Activated CD8-positive, alpha-beta T cell treated with anti-CD3 and anti-CD28 coated beads for 36 hours (primary cell): ENCODE data around the gene ECPAS. TPM values are rescaled to one million over a fixed set of nuclear protein-coding genes. Genes with fewer than 3 reads are reported as not detected.

Experiments
- ATAC-seq: fragments of 200-7000 bp; cut with Tn5 transposase; one replicate; pipeline ENCODE4 v1.10.0; 2021; ENCODE audit warnings: mild to moderate bottlenecking, moderate library complexity
- CTCF ChIA-PET: fragments of 350-600 bp; sonication (Branson Sonifier 250); formaldehyde crosslinking; loops from one replicate; lab custom pipeline; 2021; ENCODE audit warnings: antibody characterized with exemption; lab: Charles Lee
- POLR2A ChIA-PET: fragments of 350-600 bp; sonication (Branson Sonifier 250); formaldehyde crosslinking; loops from one replicate; lab custom pipeline; 2021; ENCODE audit warnings: antibody characterized with exemption; lab: Charles Lee
- DNase-seq: peaks from one replicate; pipeline ENCODE4 v3.0.0-alpha.2; 2020
- H3K27ac Mint-ChIP-seq: one replicate; pipeline ENCODE4 v1.8.0; 2021; ENCODE audit warnings: mild to moderate bottlenecking, mixed read lengths
- H3K27me3 Mint-ChIP-seq: one replicate; pipeline ENCODE4 v1.8.0; 2021; ENCODE audit warnings: mixed read lengths
- H3K36me3 Mint-ChIP-seq: one replicate; pipeline ENCODE4 v1.8.0; 2021; ENCODE audit warnings: low read depth, mixed read lengths
- H3K4me1 Mint-ChIP-seq: one replicate; pipeline ENCODE4 v1.8.0; 2021; ENCODE audit warnings: low read depth, mixed read lengths
- H3K4me3 Mint-ChIP-seq: one replicate; pipeline ENCODE4 v1.8.0; 2021; ENCODE audit warnings: mild to moderate bottlenecking, moderate library complexity, mixed read lengths
- H3K9me3 Mint-ChIP-seq: one replicate; pipeline ENCODE4 v1.8.0; 2021; ENCODE audit warnings: mixed read lengths
- intact Hi-C: fragments of 100-400 bp; cut with micrococcal nuclease; formaldehyde crosslinking; loops from one replicate; pipeline ENCODE4 v1.10.0; 2022
- total RNA-seq, 2 experiments: library from RNA; stranded (reverse); gene quantifications; one replicate each; pipeline ENCODE4 v1.2.3, GENCODE V29; 2021
- TF ChIP-seq, protein P1 (sequence below): fragments of 200-600 bp; IDR thresholded peaks from one replicate; pipeline ENCODE4 v1.8.0; 2022; ENCODE audit warnings: antibody characterized with exemption, mild to moderate bottlenecking

The ECPAS gene
- total RNA-seq, 2 experiments from 2014 or later: 71.6 to 79.6 TPM

- peaks cover 16% of the 10 kb centered on the region for H3K36me3 Mint-ChIP-seq
- peaks cover 11% of the 10 kb centered on the region for H3K9me3 Mint-ChIP-seq
- peak; percentile 56 for ATAC-seq
- no peak for DNase-seq
- H3K27me3 Mint-ChIP-seq: no peaks in the 10 kb centered on the region
- H3K27ac Mint-ChIP-seq: no peak overlapping the region
- POLR2A ChIA-PET: no interaction called here
- no peak overlapping the region for H3K4me3 Mint-ChIP-seq
- intact Hi-C loops: no loop called here
- TF ChIP-seq, protein P1, sequence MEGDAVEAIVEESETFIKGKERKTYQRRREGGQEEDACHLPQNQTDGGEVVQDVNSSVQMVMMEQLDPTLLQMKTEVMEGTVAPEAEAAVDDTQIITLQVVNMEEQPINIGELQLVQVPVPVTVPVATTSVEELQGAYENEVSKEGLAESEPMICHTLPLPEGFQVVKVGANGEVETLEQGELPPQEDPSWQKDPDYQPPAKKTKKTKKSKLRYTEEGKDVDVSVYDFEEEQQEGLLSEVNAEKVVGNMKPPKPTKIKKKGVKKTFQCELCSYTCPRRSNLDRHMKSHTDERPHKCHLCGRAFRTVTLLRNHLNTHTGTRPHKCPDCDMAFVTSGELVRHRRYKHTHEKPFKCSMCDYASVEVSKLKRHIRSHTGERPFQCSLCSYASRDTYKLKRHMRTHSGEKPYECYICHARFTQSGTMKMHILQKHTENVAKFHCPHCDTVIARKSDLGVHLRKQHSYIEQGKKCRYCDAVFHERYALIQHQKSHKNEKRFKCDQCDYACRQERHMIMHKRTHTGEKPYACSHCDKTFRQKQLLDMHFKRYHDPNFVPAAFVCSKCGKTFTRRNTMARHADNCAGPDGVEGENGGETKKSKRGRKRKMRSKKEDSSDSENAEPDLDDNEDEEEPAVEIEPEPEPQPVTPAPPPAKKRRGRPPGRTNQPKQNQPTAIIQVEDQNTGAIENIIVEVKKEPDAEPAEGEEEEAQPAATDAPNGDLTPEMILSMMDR: no peak
- H3K4me1 Mint-ChIP-seq: peaks cover 53% of the 10 kb centered on the region
- CTCF ChIA-PET: no interaction called here
These were observed 25.8 kb downstream of the ECPAS start for GRCh38 chr9:111458139-111459009.

- TF ChIP-seq, protein P1: no peak
- Mint-ChIP-seq H3K36me3 (peaks cover 2% of the 10 kb centered on the region), H3K4me3 (no peak overlapping the region), H3K27ac (no peak overlapping the region), H3K9me3 (peaks cover 2% of the 10 kb centered on the region), H3K27me3 (no peaks in the 10 kb centered on the region), H3K4me1 (peaks cover 54% of the 10 kb centered on the region)
- intact Hi-C loops: no loop called here
- ChIA-PET CTCF (no interaction called here), POLR2A (no interaction called here)
- no peak for DNase-seq
- ATAC-seq: no peak
These were observed 27.7 kb downstream of the ECPAS start for GRCh38 chr9:111456529-111456928.

GRCh38 chr9:111455638-111456037 is 28.5 kb downstream of the ECPAS start:
- no peak overlapping the region for H3K4me3 Mint-ChIP-seq
- ATAC-seq: no peak
- POLR2A ChIA-PET: no interaction called here

DNA sequence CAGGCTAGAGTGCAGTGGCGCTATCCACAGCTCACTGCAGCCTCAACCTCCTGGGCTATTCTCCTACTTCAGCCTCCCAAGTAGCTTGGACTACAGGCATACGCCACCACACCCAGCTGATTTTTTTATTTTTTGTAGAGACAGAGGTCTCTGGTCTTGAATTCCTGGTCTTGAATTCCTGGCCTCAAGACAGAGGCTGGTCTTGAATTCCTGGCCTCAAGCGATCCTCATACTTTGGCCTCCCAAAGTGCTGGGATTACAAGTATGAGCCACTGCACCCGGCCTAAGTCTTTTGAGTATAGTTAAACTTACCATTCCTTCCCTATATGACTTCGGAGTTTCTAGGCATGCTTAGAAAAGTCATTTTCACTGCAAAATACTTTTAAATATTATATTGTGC is 29.4 kb downstream of the ECPAS start:
- Mint-ChIP-seq H3K27ac (no peak overlapping the region), H3K4me3 (no peak overlapping the region), H3K36me3 (peaks cover 6% of the 10 kb centered on the region), H3K9me3 (no peaks in the 10 kb centered on the region), H3K27me3 (no peaks in the 10 kb centered on the region), H3K4me1 (peaks cover 52% of the 10 kb centered on the region)
- ChIA-PET CTCF (no interaction called here), POLR2A (no interaction called here)
- TF ChIP-seq, protein P1: no peak
- intact Hi-C loops: no loop called here
- no peak for DNase-seq
- ATAC-seq: no peak

More at GRCh38 chr9:111455638-111456037, 28.5 kb downstream of the ECPAS start:
- CTCF ChIA-PET: no interaction called here
- intact Hi-C loops: no loop called here
- H3K27ac Mint-ChIP-seq: no peak overlapping the region
- DNase-seq: no peak
- H3K4me1 Mint-ChIP-seq: peaks cover 54% of the 10 kb centered on the region
- no peaks in the 10 kb centered on the region for H3K27me3 Mint-ChIP-seq
- peaks cover 3% of the 10 kb centered on the region for H3K36me3 Mint-ChIP-seq
- H3K9me3 Mint-ChIP-seq: no peaks in the 10 kb centered on the region
- TF ChIP-seq, protein P1: no peak

DNA sequence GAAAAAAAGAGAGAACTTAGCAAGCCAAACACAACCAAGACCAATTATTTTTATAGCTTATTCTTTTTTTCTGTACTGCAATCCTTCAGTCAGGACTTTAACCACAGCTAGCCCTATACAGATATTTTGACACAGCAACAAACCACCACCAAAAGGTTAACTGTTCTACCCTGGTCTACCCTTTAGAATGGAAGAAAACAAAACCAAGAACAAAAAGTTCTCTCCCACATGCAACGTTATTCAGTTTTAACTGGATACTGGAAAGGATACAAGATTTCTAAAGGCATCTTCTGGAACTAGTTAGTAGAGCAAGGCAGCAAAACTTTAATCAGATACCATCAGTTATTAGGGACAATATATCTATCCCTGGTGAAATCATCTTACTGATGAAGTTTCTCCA is 32.6 kb downstream of the ECPAS start:
- Mint-ChIP-seq H3K36me3 (peaks cover 15% of the 10 kb centered on the region), H3K4me1 (peaks cover 23% of the 10 kb centered on the region), H3K4me3 (no peak overlapping the region), H3K27ac (no peak overlapping the region), H3K27me3 (no peaks in the 10 kb centered on the region), H3K9me3 (no peaks in the 10 kb centered on the region)
- ATAC-seq (no peak), DNase-seq (no peak)
- ChIA-PET CTCF (interaction anchor here (1.3 kb wide), 1 partner anchor 15 kb away, joined by 3 read pairs; no protein-coding TSS in a partner anchor), POLR2A (no interaction called here)
- TF ChIP-seq, protein P1: no peak
- intact Hi-C loops: no loop called here
